ENCODE measurements around the gene LTA4H. TPM values are rescaled to one million over a fixed set of nuclear protein-coding genes. Genes with fewer than 3 reads are reported as not detected.

LTA4H gene
- total RNA-seq, 2 donors from 2014 or later = 112 to 141 TPM

- peaks cover under 1% of the 10 kb centered on the region for H3K9me3 ChIP-seq (ENCODE audit: control insufficient read depth, low read length)
- Mint-ChIP-seq H3K27ac (no peak overlapping the region), H3K36me3 (ENCODE audit: low read depth) (no peaks in the 10 kb centered on the region), H3K27me3 (ENCODE audit: insufficient read depth) (peaks cover 2% of the 10 kb centered on the region), H3K9me3 (peaks cover under 1% of the 10 kb centered on the region), H3K4me1 (peaks cover 40% of the 10 kb centered on the region), H3K4me3 (no peak overlapping the region)
- H3K27ac ChIP-seq (ENCODE audit: low read depth, low read length) = no peak overlapping the region
- H3K36me3 ChIP-seq (ENCODE audit: control insufficient read depth, insufficient read depth, low read length) = no peaks in the 10 kb centered on the region
- no peak for TF ChIP-seq CTCF (conservative IDR thresholded peaks at IDR 0.05)
- H3K27me3 ChIP-seq (ENCODE audit: control insufficient read depth, insufficient read depth, low read length, poor library complexity, severe bottlenecking) = no peaks in the 10 kb centered on the region
- no peak for DNase-seq
- H3K9ac ChIP-seq (ENCODE audit: extremely low read depth, low read length, poor library complexity, severe bottlenecking) = no peak overlapping the region
- H3K4me1 ChIP-seq (ENCODE audit: control insufficient read depth, insufficient read depth, low read length) = peaks cover 10% of the 10 kb centered on the region
- H3K4me3 ChIP-seq (ENCODE audit: low read length) = no peak overlapping the region
- 92 to 98% methylated on average over 2 of the region's 2 CpGs for WGBS, 2 experiments (ENCODE audit: insufficient coverage in 1 of 2, insufficient read length in 1 of 2)
Measured at GRCh38 chr12:96044943-96045290, 9.5 kb upstream of the LTA4H start.

GRCh38 chr12:96044017-96044942 is 8.9 kb upstream of the LTA4H start:
- Mint-ChIP-seq H3K4me1 (peaks cover 42% of the 10 kb centered on the region), H3K9me3 (no peaks in the 10 kb centered on the region), H3K4me3 (no peak overlapping the region), H3K36me3 (ENCODE audit: low read depth) (no peaks in the 10 kb centered on the region), H3K27ac (no peak overlapping the region), H3K27me3 (ENCODE audit: insufficient read depth) (peaks cover 2% of the 10 kb centered on the region)
- Histone ChIP-seq H3K27me3 (ENCODE audit: control insufficient read depth, insufficient read depth, low read length, poor library complexity, severe bottlenecking) (no peaks in the 10 kb centered on the region), H3K4me1 (ENCODE audit: control insufficient read depth, insufficient read depth, low read length) (peaks cover 10% of the 10 kb centered on the region), H3K9me3 (ENCODE audit: control insufficient read depth, low read length) (no peaks in the 10 kb centered on the region), H3K27ac (ENCODE audit: low read depth, low read length) (no peak overlapping the region), H3K9ac (ENCODE audit: extremely low read depth, low read length, poor library complexity, severe bottlenecking) (no peak overlapping the region), H3K36me3 (ENCODE audit: control insufficient read depth, insufficient read depth, low read length) (no peaks in the 10 kb centered on the region), H3K4me3 (ENCODE audit: low read length) (no peak overlapping the region)
- no peak for TF ChIP-seq CTCF (conservative IDR thresholded peaks at IDR 0.05)
- no peak for DNase-seq
- WGBS, 2 experiments (ENCODE audit: insufficient coverage in 1 of 2, insufficient read length in 1 of 2) = 84% methylated on average over 7 to 10 of the region's 10 CpGs

GRCh38 chr12:96041181-96041580 is 5.8 kb upstream of the LTA4H start:
- H3K36me3 ChIP-seq (ENCODE audit: control insufficient read depth, insufficient read depth, low read length) = no peaks in the 10 kb centered on the region
- no peak overlapping the region for H3K4me3 ChIP-seq (ENCODE audit: low read length)
- H3K9me3 ChIP-seq (ENCODE audit: control insufficient read depth, low read length) = no peaks in the 10 kb centered on the region
- H3K27ac Mint-ChIP-seq = no peak overlapping the region
- H3K27me3 Mint-ChIP-seq (ENCODE audit: insufficient read depth) = peaks cover 2% of the 10 kb centered on the region
- no peaks in the 10 kb centered on the region for H3K27me3 ChIP-seq (ENCODE audit: control insufficient read depth, insufficient read depth, low read length, poor library complexity, severe bottlenecking)
- peak; percentile 34 for TF ChIP-seq CTCF (conservative IDR thresholded peaks at IDR 0.05)
- no peak overlapping the region for H3K4me3 Mint-ChIP-seq
- no peaks in the 10 kb centered on the region for H3K9me3 Mint-ChIP-seq
- peaks cover 19% of the 10 kb centered on the region for H3K4me1 Mint-ChIP-seq
- no peak for DNase-seq
- no peaks in the 10 kb centered on the region for H3K4me1 ChIP-seq (ENCODE audit: control insufficient read depth, insufficient read depth, low read length)
- WGBS, 2 experiments (ENCODE audit: insufficient coverage in 1 of 2, insufficient read length in 1 of 2) = 91 to 100% methylated on average over 1 of the region's 1 CpG
- H3K9ac ChIP-seq (ENCODE audit: extremely low read depth, low read length, poor library complexity, severe bottlenecking) = no peak overlapping the region
- H3K36me3 Mint-ChIP-seq (ENCODE audit: low read depth) = no peaks in the 10 kb centered on the region
- no peak overlapping the region for H3K27ac ChIP-seq (ENCODE audit: low read depth, low read length)
